Measurements from ENCODE around the gene NPDC1.
"Not testable (repeated sequence)": the region's sequence is repeated elsewhere in the genome, so short reads cannot be mapped to it uniquely, and the experiment has no call there.

The NPDC1 gene

DNA sequence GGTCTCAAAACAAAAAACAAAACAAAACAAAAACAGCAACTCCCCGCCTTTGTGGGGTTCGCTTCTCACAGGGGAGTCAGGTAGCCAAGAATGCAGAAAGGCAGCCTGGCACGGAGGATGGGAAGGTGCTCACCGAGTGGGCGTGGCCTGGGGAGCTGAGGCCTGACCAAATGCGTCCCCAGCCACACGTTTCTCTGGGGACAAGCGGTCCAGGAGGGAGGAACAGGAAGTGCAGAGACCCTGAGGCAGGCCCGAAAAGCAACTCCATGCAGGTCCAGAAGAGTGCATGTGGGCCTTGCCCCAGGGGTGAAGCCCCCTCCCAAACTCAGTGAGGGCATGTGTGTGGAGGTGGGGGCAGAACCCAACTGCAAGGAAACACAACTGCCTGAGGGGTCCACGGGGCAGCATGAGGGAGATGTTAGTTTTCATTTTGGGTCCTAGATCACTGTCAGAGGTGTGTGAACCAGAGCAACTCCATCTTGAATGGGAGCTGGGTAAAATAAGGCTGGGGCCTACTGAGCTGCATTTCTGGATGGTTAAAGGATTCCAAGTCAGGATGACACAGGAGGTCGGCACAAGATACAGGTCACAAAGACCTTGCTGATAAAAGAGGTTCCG is 28.8 kb upstream of the NPDC1 start:
- DNase-seq, result no peak

DNA sequence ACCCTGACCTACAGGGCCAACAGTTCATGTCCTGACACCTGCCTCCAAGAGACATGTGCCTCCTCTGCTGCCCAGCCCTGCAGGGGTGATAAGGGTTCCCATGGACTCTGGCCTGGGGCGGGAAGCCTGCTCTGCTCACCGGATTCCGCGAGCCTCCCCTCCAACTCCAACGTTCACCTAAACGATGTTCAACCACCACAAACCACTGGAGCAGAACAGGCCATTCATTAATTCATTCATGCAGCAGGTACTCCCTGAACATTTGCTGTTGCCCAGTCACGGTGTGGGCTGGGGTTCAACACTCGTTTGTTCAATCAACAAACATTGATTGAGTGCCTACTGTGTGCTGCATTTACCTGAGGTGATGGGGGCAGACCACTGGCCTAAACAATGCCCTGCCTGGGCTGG is 28.0 kb upstream of the NPDC1 start:
- no peak for DNase-seq

DNA sequence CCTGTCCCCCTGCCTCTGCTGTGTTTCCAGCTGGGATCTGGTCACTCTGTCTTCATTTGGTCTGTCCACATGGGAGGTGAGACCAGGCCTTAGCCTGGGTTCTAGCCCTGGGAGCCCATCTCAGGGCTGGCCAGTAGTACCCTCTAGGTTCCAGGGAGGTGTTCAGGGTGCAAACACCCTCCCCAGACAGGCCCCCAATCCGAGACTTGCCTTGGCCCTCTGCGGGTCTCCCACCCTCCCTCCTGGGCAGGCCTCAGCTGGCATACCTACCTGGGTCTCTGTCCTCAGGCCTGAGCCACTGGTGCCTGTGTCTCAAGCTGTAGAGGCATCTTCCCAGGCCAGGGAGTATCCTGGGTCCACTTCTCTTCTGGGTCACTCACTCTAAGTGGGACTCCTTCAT is 25.3 kb upstream of the NPDC1 start:
- DNase-seq, result no peak

DNA sequence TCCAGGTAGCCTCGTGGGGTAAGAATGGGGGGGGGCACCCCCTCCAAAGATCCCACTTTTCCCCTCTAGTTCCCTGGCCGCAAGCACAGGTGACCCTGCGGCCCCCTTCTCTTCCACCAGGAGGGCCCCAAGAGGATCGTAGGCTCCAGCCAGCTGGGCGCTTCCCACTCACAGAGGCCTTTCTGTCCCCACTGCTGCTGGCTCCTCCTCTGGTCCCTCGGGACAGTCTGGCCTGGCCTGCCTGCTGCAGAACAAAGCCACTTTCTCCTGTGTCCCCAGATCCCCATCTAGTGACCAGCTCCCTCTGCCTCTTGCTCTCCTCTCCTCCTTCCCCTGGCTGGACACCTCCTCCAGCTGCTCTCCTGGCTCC is 24.9 kb upstream of the NPDC1 start:
- DNase-seq, result no peak

DNA sequence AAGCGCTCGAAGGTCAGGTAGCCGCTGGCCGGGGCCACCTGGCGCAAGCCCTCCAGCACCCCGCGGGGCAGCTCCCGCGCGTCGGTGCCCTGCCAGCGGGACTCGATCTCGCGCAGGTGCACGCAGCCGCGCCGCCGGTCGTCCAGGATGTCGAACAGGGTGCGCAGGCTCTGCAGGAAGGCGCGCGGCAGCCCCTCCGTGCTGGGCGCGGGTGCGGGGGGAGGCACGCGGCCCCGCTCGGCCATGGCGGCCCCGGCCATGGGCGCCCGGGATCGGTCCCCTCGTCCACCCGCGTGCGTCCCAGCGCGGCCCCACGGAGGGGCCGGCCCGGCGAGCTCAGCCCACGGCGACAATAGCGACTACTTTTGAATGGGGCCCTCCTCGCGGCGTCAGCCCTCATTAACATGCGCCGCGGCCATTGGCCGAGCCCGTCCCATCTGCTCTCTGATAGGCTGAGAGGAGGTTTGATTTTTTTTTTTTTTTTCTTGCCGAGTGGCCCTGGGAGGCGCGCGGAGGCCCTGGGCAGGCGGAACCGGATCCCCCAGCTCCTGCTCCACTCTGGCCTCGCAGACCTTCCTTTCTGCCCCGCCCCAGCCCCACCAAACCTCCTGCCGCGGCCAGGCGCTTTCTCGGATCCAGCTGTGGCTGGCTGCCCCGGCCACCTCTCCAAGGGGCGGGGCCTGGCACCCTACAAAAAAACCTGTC is 24.4 kb upstream of the NPDC1 start, which contains the start of gene SAPCD2:
Gene SAPCD2 (minus strand): TSS at position 357 of the 705 bp plus-strand sequence. CDS start 97 bp downstream, at position 260.
- peak; percentile 67 for DNase-seq

DNA sequence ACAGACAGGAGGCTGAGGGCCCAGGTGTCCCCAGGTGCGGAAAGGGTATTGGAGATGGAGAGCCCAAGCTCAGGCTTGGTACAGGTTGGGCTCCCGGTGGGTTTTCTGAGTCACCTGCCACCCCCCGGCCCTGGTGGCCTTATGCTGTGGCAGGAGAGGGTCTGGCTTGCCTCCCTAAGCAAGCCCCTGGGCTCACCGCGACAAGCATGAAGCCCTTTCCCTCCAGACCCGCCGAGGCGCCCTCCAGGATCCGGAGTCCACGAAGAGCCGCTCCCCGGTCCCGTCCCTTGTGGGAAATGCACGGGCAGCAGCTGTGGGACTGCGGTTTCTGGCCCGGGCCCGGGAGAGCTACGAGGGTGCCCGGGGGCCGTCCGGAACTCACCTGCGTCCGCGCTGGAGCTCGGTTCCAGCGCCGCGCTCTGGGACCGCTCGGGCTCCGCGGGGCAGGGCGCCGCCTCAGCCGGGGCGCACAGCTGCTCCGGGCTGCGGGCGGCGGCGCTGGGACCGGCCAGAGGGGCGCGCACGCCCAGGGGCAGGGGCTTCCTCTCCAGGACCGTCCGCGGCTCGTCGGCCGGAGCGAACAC is 23.6 kb upstream of the NPDC1 start:
- DNase-seq, result no peak

DNA sequence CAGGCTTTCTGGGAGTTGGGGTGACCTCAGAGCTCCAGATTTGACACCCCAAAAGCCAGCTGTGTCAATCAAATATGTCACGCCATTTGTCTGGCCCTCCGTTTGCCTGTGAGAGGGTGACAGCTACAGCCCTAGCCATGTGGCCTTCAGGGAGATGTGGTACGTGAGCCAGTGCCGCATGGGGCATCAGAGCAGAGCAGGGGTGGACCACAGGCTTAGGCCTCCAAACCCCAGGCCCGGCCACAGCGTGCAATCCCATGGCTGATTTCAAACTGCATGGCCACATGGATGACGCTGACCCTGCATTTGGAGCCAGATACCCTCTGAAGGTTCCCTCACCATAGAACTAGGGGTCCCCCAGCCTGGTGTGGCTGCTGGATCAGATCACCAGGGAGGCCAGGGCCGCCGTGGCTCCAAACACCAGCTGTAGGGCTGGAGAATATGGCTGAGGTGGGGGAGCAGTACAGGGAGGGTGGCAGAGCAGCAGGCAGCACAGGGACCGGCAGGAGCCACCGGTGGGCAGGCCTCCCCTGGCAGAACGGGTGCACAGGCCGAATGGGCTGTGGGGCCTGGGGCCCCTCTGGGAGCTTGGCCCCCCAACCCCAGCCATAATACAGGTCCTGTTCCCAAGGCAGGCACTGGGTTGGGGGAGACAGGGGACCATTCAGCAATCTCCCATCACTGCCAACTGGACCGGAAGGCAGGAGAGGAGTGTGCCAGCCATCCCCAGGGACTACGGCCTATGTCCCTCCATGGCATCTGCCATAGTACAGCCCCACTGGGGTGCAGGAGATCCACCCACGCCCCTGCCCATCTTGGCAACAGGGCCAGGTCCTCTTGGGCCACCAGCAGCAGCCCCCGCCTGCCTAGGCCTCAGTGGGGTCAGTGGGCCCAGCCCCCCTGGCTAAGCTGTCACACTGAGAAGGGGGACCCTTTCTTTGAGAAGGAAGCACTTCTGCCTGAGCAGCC is 22.8 kb upstream of the NPDC1 start:
- no peak for DNase-seq

DNA sequence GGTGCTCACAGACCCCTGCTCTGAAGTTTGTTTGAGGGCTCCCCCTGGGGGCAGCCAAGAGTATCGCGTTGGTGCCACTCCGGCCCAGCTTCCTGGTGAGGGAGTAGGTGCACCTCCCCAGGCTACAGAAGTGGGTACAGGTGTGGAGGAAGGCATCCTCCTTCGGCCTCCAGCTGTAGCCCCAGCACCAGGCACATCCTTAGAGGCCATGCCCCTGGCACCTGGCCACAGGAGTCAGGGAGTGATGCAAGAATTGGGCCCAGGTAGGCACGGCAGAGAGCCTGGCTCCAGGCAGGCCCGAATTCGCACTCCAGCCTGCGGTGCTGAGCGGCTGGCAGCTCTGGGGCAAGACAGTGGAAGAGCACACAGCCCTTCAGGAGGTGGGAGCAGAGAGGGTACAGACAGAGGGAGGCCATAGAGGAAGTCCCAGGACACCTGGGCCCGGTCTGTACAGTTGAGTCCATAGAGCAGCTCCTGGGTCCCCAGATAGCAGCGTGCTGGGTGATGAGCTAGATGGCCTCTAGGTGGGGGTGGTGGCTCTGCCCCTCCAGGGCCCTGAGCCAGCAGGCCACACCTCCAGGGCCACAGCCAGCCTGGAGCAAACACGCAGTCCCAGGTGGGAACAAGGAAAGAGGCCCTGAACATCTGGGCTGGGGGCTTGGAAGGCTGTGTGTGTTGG is 22.0 kb upstream of the NPDC1 start:
- DNase-seq, result peak; percentile 50

DNA sequence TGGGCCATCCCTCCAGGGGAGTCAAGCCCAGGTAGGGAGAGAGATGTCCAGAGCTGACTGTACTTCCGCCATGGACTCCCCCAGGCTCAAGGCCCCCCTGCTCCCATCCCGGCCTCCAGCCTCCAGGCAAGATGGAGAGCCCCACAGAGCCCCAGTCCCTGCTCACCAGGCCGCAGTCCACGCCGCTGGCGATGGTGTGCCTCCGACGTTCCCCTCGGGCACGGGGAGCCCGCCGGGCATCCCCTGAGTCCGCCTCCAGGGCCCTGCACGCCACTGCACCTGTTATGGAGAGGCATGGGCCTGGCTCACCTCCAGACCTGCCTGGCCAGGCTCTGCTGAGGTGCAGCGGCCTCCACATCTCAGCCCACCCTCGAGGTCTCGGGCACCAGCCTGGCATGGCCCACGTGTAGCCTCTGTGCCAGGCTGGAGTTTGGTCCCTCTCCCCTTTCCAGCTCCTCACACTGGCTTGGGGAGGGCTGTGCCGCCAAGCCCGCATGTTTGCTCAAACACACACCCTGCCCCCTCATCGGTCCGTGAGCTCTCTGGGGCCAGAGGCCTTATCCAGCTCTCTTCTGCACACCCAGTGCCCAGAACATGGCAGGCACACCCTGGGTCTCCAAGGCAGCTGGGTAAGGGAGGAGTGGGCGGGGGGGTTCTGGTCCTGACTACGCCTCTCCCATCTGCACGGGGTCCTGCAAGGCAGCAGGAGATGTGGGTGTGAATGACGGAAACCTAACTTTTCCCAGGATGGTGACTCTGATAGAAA is 20.3 kb upstream of the NPDC1 start:
- DNase-seq, result no peak

DNA sequence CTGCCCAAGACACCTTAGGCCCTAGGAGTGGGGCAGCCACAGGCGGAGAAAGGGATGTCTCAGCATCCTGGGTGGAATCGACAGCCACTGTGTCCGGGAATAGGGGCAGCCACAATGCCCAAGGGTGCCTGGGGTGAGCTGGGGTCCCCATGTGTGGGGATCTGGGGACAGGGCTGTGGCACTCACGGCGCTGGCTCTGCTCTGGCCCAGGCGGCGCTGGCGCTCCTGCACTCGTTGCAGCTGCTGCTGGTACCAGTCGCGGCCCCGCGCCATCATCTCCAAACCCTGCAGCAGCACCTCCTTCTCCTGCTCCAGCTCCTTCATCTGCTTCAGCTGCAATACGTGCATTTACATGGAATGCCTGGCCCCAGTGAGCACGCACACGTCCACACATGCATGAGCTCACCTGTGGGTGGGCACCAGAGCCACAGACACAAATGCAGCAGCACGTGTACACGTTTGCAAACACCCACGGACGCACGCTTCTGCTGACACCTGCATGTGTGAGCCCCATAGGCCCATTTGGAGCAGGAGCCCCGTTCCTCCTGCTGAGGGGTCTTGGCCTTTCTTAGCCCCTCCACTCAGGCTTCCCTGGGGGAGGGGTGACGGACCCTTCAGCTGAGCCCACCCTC is 19.5 kb upstream of the NPDC1 start:
- DNase-seq, result no peak

DNA sequence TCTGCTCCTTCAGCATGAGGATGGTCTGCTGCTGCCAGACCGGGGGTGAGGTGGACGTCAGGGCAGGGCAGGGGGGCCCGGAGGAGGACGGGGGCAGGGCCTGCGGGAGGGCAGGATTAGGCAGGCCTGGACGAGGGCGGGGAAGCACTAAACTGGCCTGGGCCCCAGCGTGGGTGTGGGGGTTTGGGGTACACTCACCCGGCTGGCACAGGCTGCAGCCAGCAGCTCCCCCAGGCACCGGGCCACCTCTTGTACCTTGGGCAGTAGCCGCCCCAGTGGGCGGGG is 18.8 kb upstream of the NPDC1 start:
- DNase-seq, result no peak

DNA sequence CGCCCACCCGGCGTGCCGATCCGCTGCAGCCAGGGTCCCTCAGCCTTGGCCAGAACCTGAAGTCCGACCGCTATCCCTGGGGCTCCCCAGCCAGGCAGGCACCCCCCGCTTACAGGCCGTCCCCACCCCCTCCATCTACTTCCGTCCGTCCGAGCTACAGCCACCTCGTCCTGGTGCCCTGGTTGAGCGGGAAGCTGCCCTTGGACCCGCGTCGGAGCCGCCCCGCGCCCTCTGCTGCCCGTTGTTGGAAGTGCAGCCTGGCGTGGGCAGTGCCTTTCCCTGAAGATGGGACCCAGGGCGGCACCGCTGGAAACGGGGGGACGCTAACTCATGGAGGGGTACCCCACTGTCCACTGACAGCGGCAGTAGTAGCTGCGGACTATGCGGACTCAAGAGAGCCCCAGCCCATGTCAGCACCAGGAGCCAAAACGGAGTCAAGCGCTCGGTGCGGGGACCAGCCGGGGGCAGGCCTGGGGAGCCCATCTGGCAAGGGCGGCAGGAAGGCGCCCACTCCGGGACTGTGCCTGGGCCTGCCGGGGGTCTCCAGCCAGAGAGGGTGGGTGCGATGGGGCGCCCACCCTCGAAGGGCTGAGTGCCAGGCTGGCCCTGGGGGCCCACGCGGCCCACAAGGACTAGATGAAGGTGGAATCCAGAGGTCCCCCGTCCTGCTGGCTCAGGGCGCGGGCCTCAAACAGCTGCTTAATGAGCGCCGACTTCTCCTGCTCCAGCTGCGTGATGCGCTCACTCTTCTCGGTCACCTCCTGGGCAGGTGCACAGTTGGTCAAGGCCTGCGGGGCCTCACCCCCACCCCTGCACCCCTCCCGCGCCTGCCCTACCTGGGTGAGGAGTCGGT is 18.3 kb upstream of the NPDC1 start:
- DNase-seq, result peak; percentile 10

DNA sequence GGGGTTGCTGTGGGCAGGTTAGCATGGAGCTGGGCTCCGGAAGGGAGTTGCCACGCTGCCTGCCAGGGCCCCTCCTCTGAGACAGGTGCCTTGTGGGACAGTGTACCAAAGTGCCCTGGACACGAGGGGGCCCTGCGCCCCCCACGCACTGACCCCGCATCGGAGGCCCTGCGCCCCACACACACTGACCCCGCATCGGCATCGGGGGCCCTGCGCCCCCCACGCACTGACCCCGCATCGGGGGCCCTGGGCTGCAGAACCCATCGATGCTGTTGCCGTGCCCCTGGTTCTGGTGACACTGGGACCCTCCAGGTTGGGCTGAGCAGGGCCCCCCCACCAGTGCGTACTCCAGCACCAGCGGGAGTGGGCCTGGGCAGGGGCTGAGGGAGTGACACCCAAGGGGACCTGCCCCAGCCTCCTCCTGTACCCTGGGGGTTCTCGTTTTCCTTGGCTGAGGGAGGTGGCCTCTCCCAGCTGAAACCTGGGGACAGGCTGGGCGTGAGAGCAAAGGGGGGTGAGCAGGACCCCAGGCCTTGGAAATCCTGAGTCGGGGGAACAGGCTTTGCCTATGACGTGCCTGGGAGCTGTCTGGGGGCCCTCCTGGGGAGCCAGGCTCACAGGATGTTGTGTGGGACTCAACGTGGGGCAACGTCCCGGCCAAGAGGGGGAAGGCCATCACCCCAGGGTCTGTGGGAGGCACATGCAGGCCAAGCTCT is 17.5 kb upstream of the NPDC1 start:
- no peak for DNase-seq

DNA sequence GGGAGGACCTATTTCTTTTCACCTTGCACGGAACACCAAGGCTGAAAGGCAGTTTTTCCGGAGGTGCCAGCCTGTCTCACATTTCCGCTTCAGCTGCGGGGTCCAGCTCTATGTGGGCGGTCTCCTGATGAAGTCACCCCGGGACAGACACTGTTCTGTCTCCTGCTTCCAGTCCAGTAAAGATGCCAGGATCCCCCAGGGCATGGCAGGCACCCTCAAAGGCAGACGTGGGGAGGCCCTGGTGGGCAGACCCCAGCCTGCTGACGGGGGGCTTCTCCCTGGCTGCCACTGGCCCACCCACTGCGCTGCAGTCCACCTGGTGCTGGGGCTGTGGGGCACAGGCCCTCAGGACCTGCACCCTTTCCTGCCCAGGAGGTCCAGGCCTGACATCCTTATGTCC is 16.8 kb upstream of the NPDC1 start:
- DNase-seq, result not testable (repeated sequence)

DNA sequence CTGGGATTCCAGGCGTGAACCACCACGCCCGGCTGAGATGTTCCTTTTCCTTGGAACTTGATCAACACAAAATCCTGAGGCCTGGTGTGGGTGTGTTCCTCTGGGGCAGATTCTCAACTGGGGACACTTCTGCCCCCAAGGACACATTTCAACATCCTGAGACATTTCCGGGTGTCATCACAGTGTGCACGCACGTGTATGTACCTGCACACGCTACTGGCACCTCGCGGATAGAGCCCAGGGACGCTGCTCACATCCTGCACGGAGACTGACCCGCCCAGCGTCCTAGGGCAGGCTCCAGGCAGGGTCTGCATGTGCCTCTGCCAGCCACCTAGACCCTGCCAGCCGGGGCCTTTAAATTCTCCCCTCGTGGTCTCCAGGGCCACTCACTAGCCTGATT is 16.4 kb upstream of the NPDC1 start:
- no peak for DNase-seq

DNA sequence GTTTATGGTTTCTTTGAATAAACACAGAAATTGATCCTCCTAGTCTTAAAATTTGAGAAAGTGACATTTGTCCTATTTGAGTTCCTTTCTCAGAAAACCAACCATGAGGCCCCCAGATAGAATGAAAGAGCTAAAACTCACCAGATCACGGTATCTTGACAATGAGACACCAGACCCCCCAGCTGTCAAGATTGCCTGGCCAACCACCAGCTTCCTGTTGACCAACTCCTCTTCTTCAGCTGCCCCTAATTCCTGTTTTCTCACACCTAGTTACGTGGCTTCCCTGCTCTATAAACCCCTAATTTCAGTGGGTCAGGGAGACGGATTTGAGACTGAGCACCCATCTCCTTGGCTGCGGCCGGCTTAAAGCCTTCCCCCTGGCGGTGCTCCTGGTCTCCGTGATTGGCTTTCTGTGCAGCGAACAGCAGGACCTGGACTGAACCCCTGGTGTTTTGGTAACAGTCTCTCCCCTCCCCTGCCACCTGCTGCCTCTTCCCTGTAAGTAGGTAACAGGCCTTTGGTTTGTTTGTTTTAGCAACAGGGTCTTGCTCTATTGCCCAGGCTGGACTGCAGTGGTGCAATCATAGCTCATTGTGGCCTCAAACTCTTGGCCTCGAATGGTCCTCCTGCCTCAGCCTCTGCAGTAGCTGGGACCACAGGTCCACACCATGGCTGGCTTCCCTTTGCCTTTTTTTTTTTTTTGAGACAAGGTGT is 12.7 kb upstream of the NPDC1 start:
- DNase-seq, result no peak

DNA sequence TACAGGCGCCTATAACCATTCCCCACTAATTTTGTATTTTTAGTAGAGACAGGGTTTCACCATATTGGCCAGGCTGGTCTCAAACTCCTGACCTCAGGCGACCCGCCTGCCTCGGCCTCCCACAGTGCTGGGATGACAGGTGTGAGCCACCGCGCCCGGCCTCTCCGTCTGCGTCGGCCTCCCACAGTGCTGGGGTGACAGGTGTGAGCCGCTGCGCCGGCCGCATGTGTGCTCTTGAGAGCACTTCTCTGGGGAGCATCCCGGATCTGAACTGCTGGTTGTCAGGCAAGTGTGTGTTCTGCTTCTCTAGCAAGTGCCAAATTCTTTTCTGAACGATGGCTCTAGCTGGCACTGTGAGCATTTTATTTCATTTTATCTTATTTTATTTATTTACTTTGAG is 11.6 kb upstream of the NPDC1 start:
- no peak for DNase-seq

DNA sequence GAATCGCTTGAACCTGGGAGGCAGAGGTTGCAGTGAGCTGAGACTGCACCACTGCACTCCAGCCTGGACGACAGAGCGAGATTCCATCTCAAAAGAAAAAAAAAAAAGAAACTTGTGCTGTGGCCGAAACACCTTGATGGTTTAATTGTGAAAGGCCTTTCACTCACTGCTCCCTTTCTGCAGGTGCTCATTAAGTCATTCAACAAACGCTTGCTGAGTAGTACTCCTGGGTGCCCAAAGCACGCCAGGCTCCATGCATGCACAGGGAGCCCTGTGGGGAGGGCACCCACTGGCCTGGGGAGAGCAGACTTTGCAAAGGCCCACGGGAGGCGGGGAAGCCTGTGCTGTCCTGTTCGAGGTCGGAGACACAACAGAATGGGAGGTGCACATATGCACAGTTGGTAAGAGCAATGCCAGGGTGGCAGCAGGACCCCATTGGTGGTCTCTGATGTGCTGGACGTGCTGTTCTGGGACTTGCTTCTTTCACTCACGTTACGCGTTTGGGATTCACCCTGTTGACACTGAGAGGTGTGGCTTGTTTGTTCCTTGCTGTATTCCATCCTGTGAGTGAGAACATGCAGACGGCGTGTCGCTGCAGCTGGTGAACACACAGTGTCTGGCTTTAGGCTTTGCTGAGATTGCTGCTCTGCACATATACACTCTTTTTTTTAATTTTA is 10.9 kb upstream of the NPDC1 start:
- DNase-seq, result no peak
